Measurements from ENCODE around the gene RECQL.

Gene RECQL

DNA sequence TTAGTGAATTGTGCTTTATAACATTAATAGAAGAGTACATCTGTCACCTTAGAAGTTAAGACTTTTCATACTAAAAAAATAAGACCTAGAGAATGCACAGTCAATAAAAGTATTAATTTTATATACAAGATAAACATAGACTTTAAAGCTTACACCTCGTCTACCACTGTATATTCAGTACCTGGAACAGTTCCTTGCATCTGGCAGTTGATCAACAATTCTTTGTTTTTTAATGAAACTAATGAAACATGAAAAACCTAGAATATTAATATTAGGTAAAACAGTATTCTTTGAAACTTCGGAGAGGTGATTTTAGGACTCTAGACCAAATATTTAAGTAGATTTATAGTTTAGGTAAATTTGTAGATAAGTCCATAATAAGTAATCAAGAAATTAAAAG, 4.5 kb upstream of the RECQL start:
- TF ChIP-seq, protein P1, sequence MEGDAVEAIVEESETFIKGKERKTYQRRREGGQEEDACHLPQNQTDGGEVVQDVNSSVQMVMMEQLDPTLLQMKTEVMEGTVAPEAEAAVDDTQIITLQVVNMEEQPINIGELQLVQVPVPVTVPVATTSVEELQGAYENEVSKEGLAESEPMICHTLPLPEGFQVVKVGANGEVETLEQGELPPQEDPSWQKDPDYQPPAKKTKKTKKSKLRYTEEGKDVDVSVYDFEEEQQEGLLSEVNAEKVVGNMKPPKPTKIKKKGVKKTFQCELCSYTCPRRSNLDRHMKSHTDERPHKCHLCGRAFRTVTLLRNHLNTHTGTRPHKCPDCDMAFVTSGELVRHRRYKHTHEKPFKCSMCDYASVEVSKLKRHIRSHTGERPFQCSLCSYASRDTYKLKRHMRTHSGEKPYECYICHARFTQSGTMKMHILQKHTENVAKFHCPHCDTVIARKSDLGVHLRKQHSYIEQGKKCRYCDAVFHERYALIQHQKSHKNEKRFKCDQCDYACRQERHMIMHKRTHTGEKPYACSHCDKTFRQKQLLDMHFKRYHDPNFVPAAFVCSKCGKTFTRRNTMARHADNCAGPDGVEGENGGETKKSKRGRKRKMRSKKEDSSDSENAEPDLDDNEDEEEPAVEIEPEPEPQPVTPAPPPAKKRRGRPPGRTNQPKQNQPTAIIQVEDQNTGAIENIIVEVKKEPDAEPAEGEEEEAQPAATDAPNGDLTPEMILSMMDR (conservative IDR thresholded peaks at IDR 0.05; ENCODE audit: low read depth, low read length) = no peak
- H3K4me3 ChIP-seq (ENCODE audit: low read length) = no peak overlapping the region
- DNase-seq (ENCODE audit: low read depth) = no peak

DNA sequence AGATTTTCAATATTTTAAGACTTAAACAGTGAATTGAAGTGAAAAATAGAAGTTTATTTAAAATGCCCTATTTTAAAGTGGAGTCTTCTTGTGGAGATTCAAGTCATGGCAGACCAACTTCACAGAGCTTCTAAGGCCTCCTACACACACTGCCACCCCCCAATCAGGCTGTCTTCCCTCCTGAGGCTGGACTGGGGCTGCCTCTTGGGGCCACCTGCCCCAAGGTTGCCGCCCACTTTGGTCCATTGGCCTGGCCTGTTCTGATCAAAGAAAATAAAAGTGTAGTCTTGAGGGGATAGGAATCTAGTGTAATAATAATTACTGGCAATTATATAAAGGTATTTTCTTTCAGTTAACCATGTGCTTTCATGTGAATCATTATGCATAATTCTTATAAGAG, 1.4 kb upstream of the RECQL start:
- TF ChIP-seq, protein P1 (conservative IDR thresholded peaks at IDR 0.05; ENCODE audit: low read depth, low read length) = no peak

DNA sequence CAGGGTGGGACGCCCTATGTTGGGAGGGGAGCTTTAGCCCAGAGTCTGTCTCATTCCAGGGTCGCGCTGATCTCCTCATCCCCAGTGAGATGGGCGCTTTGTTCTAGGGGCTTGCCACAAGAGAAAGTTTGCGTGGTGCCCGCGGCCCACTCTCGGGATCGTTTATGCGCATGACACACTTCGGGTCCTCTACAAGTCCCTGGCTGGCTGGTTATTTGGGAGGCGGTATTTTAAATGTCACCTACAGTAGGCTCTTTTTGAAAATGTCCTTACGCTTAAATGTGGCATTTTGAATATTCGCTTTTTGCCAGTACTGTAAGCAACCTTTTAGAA, 695 bp upstream of the RECQL start:
- DNase-seq (ENCODE audit: low read depth) = no peak
- H3K4me3 ChIP-seq (ENCODE audit: low read length) = peak overlapping the region; percentile 77
- TF ChIP-seq, protein P1 (conservative IDR thresholded peaks at IDR 0.05; ENCODE audit: low read depth, low read length) = no peak

More for the DNA sequence above, 1.4 kb upstream of the RECQL start:
- H3K4me3 ChIP-seq (ENCODE audit: low read length) = peak overlapping the region; percentile 77
- DNase-seq (ENCODE audit: low read depth) = no peak

DNA sequence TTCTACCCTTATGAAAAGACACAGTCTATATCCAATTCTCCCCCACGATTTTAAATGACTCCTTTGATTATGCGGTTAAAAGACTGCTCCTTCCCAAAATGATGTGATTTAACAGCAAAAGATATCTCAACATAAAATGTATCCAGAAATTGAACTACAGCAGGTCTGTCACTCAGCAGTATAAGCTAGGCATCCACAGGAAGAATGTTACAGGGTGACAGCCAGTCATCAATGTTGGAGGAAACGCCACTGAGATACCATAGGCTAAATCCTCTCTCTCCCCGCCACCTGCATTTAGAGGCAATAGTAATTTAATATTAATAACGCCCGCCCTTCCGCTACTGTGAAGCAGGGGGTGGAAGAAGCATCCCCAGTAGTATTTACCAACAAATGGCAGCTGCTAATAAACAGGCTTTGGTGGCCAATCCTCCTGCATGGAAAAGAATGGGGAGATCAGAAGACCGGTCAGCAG, 613 bp downstream of the RECQL start:
- no peak for DNase-seq (ENCODE audit: low read depth)
- peak overlapping the region; percentile 77 for H3K4me3 ChIP-seq (ENCODE audit: low read length)
- TF ChIP-seq, protein P1 (conservative IDR thresholded peaks at IDR 0.05; ENCODE audit: low read depth, low read length) = no peak

DNA sequence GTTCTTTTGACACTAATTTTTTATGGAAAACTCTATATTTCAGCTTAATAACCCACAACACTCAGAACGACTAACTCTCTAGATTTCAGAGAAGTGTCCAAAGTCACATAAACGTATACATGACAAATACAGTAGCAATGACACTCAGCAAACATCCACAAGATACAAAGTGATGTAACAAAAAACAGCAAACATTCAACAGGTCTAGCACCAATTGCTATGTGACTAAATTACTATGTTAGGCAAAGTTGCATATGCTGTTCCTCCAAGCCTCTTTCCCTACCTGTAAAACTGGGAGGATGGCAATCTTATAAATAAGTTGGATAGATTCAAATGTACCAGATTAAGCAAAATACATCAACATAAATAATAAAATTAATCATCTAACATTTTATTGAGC, 1.7 kb downstream of the RECQL start:
- TF ChIP-seq, protein P1 (conservative IDR thresholded peaks at IDR 0.05; ENCODE audit: low read depth, low read length) = no peak
- no peak overlapping the region for H3K4me3 ChIP-seq (ENCODE audit: low read length)
- DNase-seq (ENCODE audit: low read depth) = no peak

DNA sequence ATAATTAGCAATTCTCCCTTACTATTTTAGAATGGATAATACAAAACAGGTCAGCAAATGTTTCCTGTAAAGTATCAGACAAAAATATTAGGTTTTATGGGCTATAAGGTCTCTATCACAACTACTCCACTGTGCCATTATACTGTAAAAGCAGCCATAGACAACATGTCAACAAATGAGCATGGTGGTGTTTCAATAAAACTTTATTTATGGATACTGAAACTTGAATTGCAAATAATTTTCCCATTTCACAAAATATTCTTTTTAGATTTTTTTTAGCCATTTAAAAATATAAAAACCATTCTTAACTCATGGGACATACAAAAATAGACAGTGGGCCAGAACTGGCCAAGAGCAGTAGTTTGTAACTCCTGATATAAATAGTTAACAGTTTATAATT, 15.4 kb downstream of the RECQL start:
- TF ChIP-seq, protein P1 (conservative IDR thresholded peaks at IDR 0.05; ENCODE audit: low read depth, low read length) = no peak
- DNase-seq (ENCODE audit: low read depth) = no peak

DNA sequence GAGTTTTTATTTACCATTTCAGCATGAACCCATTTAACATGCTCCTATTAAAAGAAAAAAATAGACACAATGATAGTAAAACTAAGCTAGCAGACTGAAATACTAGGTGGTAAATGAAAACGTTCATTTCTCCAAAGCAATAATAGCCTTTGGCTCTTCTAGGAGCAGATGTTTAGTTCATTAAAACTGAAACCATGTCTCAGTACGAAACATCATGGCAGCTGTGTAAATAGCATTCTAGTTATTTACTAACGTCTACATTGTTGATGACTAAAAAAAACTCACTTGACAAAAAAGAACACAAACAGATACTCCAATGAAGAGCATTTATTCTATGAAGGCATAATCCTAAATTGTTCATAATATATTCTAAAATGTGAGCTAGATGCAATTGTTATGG, 17.9 kb downstream of the RECQL start:
- no peak for DNase-seq (ENCODE audit: low read depth)
- no peak overlapping the region for H3K4me3 ChIP-seq (ENCODE audit: low read length)
- TF ChIP-seq, protein P1 (conservative IDR thresholded peaks at IDR 0.05; ENCODE audit: low read depth, low read length) = no peak

More for the DNA sequence above, 15.4 kb downstream of the RECQL start:
- no peak overlapping the region for H3K4me3 ChIP-seq (ENCODE audit: low read length)
